ENCODE data around the gene NACC1. TPM values are rescaled to one million over a fixed set of nuclear protein-coding genes. Genes with fewer than 3 reads are reported as not detected.
A peak's percentile ranks its signal among the peaks of the same experiment; 100 is the strongest.

The NACC1 gene
- total RNA-seq, 1 donor from 2014 or later, result 68.6 TPM

DNA sequence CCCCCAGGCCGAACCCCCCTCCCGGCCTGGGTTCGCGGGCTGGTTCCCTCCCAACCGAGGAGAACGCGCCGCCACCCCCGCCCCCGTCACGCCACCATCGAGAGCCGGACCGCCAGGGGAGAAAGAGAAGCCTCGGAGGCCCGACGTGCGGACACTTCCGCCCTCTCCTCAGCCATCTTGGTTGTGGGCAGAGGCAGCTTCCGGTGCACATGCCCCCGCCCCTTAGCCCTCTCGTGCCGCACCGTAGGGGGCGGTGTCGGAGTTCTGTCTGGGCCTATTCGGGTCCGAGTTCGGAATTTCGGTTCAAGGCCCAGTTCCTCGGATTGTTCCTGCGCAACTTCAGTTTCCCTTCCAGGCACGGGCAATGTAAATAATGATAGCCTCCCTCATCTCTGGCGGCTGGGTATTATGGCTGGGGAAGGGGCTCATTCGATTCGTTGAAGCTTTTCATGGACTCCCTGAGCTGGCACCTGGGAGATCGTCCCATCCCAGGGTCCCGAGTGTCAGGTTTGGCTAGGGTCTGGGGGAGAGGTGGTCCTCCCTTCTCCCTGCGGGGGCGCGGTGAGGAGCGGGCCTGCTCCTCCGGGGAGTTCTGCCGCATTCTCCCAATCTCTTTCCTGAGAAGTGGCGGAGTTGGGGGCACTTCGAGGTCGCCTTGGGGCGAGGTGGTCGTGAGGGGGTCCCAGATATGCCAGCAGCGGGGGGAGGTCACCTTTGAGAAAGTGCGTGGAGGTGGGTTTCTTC is 32.3 kb downstream of the NACC1 start, which contains the start of the genes IER2 and STX10:
Gene IER2 (plus strand): TSS at position 225 of the 744 bp plus-strand sequence. CDS start 2,776 bp downstream, outside the sequence.
Gene STX10 (minus strand): TSS at position 189 of the 744 bp plus-strand sequence. CDS start 202 bp downstream, outside the sequence.
- TF ChIP-seq, protein P1, sequence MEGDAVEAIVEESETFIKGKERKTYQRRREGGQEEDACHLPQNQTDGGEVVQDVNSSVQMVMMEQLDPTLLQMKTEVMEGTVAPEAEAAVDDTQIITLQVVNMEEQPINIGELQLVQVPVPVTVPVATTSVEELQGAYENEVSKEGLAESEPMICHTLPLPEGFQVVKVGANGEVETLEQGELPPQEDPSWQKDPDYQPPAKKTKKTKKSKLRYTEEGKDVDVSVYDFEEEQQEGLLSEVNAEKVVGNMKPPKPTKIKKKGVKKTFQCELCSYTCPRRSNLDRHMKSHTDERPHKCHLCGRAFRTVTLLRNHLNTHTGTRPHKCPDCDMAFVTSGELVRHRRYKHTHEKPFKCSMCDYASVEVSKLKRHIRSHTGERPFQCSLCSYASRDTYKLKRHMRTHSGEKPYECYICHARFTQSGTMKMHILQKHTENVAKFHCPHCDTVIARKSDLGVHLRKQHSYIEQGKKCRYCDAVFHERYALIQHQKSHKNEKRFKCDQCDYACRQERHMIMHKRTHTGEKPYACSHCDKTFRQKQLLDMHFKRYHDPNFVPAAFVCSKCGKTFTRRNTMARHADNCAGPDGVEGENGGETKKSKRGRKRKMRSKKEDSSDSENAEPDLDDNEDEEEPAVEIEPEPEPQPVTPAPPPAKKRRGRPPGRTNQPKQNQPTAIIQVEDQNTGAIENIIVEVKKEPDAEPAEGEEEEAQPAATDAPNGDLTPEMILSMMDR (IDR thresholded peaks at IDR 0.05; ENCODE audit: partially characterized antibody, unreplicated experiment), result peak; percentile 52
- peaks cover 31% of the 10 kb centered on the region for H3K9me3 Mint-ChIP-seq (ENCODE audit: unreplicated experiment)
- peaks cover 4% of the 10 kb centered on the region for H3K4me1 Mint-ChIP-seq (ENCODE audit: low read depth, unreplicated experiment)
- DNase-seq, result peak; percentile 89
- H3K27me3 Mint-ChIP-seq (ENCODE audit: unreplicated experiment), result peaks cover 30% of the 10 kb centered on the region
- H3K27ac Mint-ChIP-seq (ENCODE audit: unreplicated experiment), result peak within 1 kb of the TSS; percentile 92
- no peaks in the 10 kb centered on the region for H3K36me3 Mint-ChIP-seq (ENCODE audit: unreplicated experiment)
- H3K4me3 Mint-ChIP-seq (ENCODE audit: unreplicated experiment), result peak within 1 kb of the TSS; percentile 97

DNA sequence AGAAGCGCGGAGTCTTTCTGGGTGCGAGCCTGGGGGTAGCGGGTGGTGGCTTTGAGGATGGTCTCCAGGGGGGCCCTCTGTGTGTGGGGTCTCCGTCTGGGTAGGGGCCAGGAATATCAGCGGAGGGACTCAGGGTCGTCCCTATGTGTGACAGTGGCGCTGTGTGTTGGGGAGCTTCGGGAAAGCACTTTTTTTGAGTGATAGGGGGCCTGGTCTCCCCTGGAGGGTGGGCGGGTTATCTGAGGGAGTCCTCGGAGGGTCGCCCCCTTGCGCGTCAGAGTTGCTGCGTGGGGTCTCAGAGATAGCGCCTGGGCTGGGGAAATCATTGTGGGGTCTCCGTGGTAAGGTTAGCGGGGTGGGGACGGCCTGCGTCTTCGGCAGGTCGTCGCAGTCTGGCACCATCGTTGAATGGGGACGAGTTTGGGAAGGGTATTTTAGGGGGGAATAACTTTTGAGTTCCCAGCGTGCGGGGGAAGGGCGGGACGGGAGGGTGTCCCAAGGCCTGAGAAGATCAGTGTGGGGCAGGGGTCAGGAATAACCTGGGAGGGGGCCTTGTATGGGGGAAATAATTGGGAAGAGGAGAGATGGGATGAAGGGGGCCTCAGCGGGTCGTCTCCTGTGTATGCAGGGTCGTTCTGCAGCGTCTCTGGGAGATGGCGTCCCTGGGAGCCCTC is 33.0 kb downstream of the NACC1 start:
- DNase-seq, result no peak
- Mint-ChIP-seq H3K27me3 (ENCODE audit: unreplicated experiment) (peaks cover 30% of the 10 kb centered on the region), H3K36me3 (ENCODE audit: unreplicated experiment) (no peaks in the 10 kb centered on the region), H3K4me1 (ENCODE audit: low read depth, unreplicated experiment) (peaks cover 4% of the 10 kb centered on the region), H3K9me3 (ENCODE audit: unreplicated experiment) (peaks cover 31% of the 10 kb centered on the region), H3K4me3 (ENCODE audit: unreplicated experiment) (peak overlapping the region; percentile 97), H3K27ac (ENCODE audit: unreplicated experiment) (peak overlapping the region; percentile 92)
- TF ChIP-seq, protein P1 (IDR thresholded peaks at IDR 0.05; ENCODE audit: partially characterized antibody, unreplicated experiment), result no peak

DNA sequence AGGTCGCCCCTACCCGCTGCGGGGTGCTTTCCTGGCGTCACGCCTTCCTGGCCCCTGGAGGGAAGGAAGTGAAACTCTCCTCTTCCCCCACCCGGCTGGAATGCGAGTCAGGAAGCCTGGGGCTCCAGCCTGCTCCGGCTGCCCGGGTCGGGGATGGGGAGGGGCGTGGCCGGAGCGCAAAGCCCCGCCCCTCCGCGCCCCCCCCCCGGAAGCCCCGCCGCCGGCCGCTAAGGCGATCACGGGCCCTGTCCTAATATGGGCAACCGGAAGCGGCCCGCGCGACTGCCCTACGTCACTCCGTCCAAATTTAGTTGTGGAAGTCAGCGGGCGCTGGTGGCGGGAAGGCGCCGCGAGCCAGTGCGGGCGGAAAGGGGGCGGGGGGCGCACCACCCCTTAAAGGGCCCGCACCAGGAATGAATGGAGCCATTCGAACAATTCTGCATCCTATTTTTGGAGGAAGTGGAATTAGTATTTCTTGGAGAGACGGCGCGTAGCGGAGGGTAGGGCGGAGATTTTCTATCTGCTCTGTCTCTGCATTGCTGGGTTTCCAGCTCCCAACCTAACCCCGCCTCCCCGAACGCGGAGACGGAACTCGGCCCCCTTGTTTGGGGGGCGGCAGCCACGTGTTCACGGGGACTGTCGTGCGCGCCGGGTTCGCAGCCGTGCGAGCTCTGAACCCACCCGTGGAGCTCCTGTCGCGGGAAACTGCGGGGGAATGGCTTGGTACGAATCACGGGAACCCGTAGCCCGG is 33.7 kb downstream of the NACC1 start:
- Mint-ChIP-seq H3K9me3 (ENCODE audit: unreplicated experiment) (peaks cover 35% of the 10 kb centered on the region), H3K4me1 (ENCODE audit: low read depth, unreplicated experiment) (peaks cover 8% of the 10 kb centered on the region), H3K27ac (ENCODE audit: unreplicated experiment) (peak overlapping the region; percentile 98), H3K27me3 (ENCODE audit: unreplicated experiment) (peaks cover 32% of the 10 kb centered on the region), H3K4me3 (ENCODE audit: unreplicated experiment) (peak overlapping the region; percentile 97), H3K36me3 (ENCODE audit: unreplicated experiment) (no peaks in the 10 kb centered on the region)
- DNase-seq, result peak; percentile 95
- TF ChIP-seq, protein P1 (IDR thresholded peaks at IDR 0.05; ENCODE audit: partially characterized antibody, unreplicated experiment), result no peak

DNA sequence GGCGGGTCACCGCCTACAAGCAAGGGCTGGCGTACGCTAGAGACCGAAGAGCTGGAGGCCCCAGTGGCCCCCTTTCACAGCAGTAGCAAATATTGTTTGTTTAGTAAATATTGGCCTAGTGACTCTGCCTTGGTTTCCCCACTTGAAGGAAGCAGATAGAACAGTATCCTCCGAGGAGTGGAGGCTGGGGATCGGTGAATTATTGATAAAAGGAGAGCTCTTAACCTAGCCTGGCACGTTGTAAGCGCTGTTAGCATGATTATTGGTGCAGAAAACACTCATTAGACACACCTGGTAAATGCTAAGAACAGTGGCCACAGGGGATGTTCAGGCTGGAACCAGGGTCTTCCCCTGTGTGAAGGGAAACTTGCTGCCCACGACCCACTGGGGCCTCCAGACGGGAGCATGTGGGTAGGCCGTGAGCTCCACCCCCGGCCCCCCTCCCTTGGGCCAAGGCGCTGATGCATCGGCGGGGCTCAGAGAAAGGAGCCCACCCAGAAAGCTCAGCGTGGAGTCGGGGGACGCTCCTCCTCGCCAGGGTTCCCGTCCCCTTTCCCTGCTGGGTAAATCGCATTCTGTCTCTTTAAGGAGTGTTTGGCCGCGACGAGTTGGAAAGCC is 34.4 kb downstream of the NACC1 start:
- TF ChIP-seq, protein P1 (IDR thresholded peaks at IDR 0.05; ENCODE audit: partially characterized antibody, unreplicated experiment), result no peak
- peaks cover 35% of the 10 kb centered on the region for H3K27me3 Mint-ChIP-seq (ENCODE audit: unreplicated experiment)
- H3K27ac Mint-ChIP-seq (ENCODE audit: unreplicated experiment), result peak overlapping the region; percentile 98
- H3K4me3 Mint-ChIP-seq (ENCODE audit: unreplicated experiment), result peak overlapping the region; percentile 96
- DNase-seq, result no peak
- peaks cover 8% of the 10 kb centered on the region for H3K4me1 Mint-ChIP-seq (ENCODE audit: low read depth, unreplicated experiment)
- H3K36me3 Mint-ChIP-seq (ENCODE audit: unreplicated experiment), result no peaks in the 10 kb centered on the region
- peaks cover 34% of the 10 kb centered on the region for H3K9me3 Mint-ChIP-seq (ENCODE audit: unreplicated experiment)

All from glutamatergic neuron (in vitro differentiated cells).